PC-9 (cell line): ENCODE measurements around the gene APMAP. TPM values are rescaled to one million over a fixed set of nuclear protein-coding genes. Genes with fewer than 3 reads are reported as not detected.

ENCODE experiments used
- BruUV-seq: library from RNA; stranded (reverse); fragments of 400-500 nt; replicated peaks from 2 replicates; lab custom pipeline; 2021; lab: Mats Ljungman, UMichigan
- CTCF ChIA-PET: fragments of 300-600 bp; sonication (Branson Sonifier 250); formaldehyde crosslinking; loops from one replicate; lab custom pipeline; 2022; ENCODE audit warnings: antibody characterized with exemption; lab: Charles Lee
- POLR2A ChIA-PET: fragments of 300-600 bp; sonication (Branson Sonifier 250); formaldehyde crosslinking; loops from one replicate; lab custom pipeline; 2022; ENCODE audit warnings: antibody characterized with exemption; ENCODE audit not compliant: unreplicated experiment; lab: Charles Lee
- DNase-seq, 2 experiments: peaks; one replicate each; pipeline versions ENCODE4 v3.0.0 to v3.0.0-alpha.2; 2015 to 2022; ENCODE audit warnings: mixed read lengths in 1 of 2
- H2AFZ ChIP-seq: fragments of 200-600 bp; sonication (generic); 2 replicates; pipeline ENCODE4 v1.8.1; 2017; ENCODE audit warnings: antibody characterized with exemption
- H3F3A ChIP-seq: fragments of 200-600 bp; sonication (generic); 2 replicates; pipeline ENCODE4 v1.8.1; 2017; ENCODE audit warnings: antibody characterized with exemption, mild to moderate bottlenecking, low read depth; ENCODE audit not compliant: insufficient read depth
- H3K27ac ChIP-seq: fragments of 200-600 bp; sonication (generic); 2 replicates; pipeline ENCODE4 v1.6.1; 2016; ENCODE audit warnings: mixed run types
- H3K27me3 ChIP-seq: fragments of 200-600 bp; sonication (generic); 2 replicates; pipeline ENCODE4 v1.6.1; 2016; ENCODE audit warnings: low read depth, mixed run types; ENCODE audit not compliant: insufficient read depth
- H3K36me3 ChIP-seq: fragments of 200-600 bp; sonication (generic); 2 replicates; pipeline ENCODE4 v1.6.1; 2016; ENCODE audit warnings: low read depth, mixed run types
- H3K4me1 ChIP-seq: fragments of 200-600 bp; sonication (generic); replicated peaks from 2 replicates; pipeline ENCODE4 v1.6.1; 2016; ENCODE audit warnings: mixed run types; ENCODE audit not compliant: insufficient read depth
- H3K4me2 ChIP-seq: fragments of 200-600 bp; sonication (generic); 2 replicates; pipeline ENCODE4 v1.6.1; 2017; ENCODE audit warnings: mixed run types
- H3K4me3 ChIP-seq: fragments of 200-600 bp; sonication (generic); 2 replicates; pipeline ENCODE4 v1.6.1; 2016; ENCODE audit warnings: mixed run types
- H3K79me2 ChIP-seq: fragments of 200-600 bp; sonication (generic); 2 replicates; pipeline ENCODE4 v1.6.1; 2017; ENCODE audit warnings: low read depth, mixed run types
- H3K9me2 ChIP-seq: fragments of 200-600 bp; sonication (generic); 2 replicates; pipeline ENCODE4 v1.8.1; 2017; ENCODE audit warnings: mild to moderate bottlenecking; ENCODE audit not compliant: insufficient read depth
- H3K9me3 ChIP-seq: fragments of 200-600 bp; sonication (generic); 2 replicates; pipeline ENCODE4 v1.8.1; 2016; ENCODE audit warnings: low read depth; ENCODE audit not compliant: insufficient read depth
- H4K20me1 ChIP-seq: fragments of 200-600 bp; sonication (generic); 2 replicates; pipeline ENCODE4 v1.8.1; 2017; ENCODE audit not compliant: insufficient read depth
- CTCF ChIP-seq: fragments of 200-600 bp; sonication (generic); conservative IDR thresholded peaks from 2 replicates; pipeline ENCODE4 v1.6.1; 2017; ENCODE audit warnings: mixed run types, antibody characterized with exemption, mild to moderate bottlenecking, moderate library complexity
- EZH2 ChIP-seq: fragments of 200-600 bp; sonication (generic); IDR thresholded peaks from 2 replicates; pipeline ENCODE4 v1.8.0; 2017; ENCODE audit warnings: antibody characterized with exemption, low read depth
- intact Hi-C: fragments of 100-400 bp; cut with micrococcal nuclease; formaldehyde crosslinking; loops from one replicate; pipeline ENCODE4 v1.10.0; 2022; ENCODE audit not compliant: unreplicated experiment
- total RNA-seq: library from RNA; stranded (reverse); gene quantifications from 2 replicates; pipeline ENCODE4 v1.2.3, GENCODE V29; 2021

APMAP gene
- total RNA-seq, 1 experiment from 2014 or later = 103 TPM

- H3K27me3 ChIP-seq = no peaks in the 10 kb centered on the region
- no peak for DNase-seq
- H3K9me2 ChIP-seq = no peaks in the 10 kb centered on the region
- no peaks in the 10 kb centered on the region for H3K79me2 ChIP-seq
- H3K36me3 ChIP-seq = no peaks in the 10 kb centered on the region
- BruUV-seq = no TSS peak
- 0 out of 2 replicates have a peak, but pooled peaks cover 4% of the 10 kb centered on the region for H3F3A ChIP-seq
- CTCF ChIA-PET = interaction anchor here (0.5 kb wide), 1 partner anchor 11 kb away, joined by 3 read pairs; no protein-coding TSS in a partner anchor
- TF ChIP-seq EZH2 (no peak), CTCF (no peak)
- no peak overlapping the region for H2AFZ ChIP-seq
- no peaks in the 10 kb centered on the region for H3K9me3 ChIP-seq
- no peaks in the 10 kb centered on the region; the same call in 1 of the 2 replicates for H3K4me1 ChIP-seq
- POLR2A ChIA-PET = interaction anchor here (0.5 kb wide), 1 partner anchor 18 kb away, joined by 3 read pairs; no protein-coding TSS in a partner anchor
- H3K4me3 ChIP-seq = no peak overlapping the region
- intact Hi-C loops = no loop called here
- no peak overlapping the region for H3K4me2 ChIP-seq
- no peaks in the 10 kb centered on the region for H4K20me1 ChIP-seq
- H3K27ac ChIP-seq = no peak overlapping the region
Measured at GRCh38 chr20:25009218-25010145, 16.9 kb upstream of the APMAP start.

- no TSS peak for BruUV-seq
- H3F3A ChIP-seq = 0 out of 2 replicates have a peak, but pooled peaks cover 4% of the 10 kb centered on the region
- no peaks in the 10 kb centered on the region for H3K9me3 ChIP-seq
- no peaks in the 10 kb centered on the region for H3K9me2 ChIP-seq
- H2AFZ ChIP-seq = no peak overlapping the region
- TF ChIP-seq EZH2 (no peak), CTCF (no peak)
- no peak overlapping the region for H3K27ac ChIP-seq
- ChIA-PET POLR2A (no interaction called here), CTCF (interaction anchor here (0.5 kb wide), 1 partner anchor 12 kb away, joined by 3 read pairs; no protein-coding TSS in a partner anchor)
- no peaks in the 10 kb centered on the region; the same call in 1 of the 2 replicates for H3K4me1 ChIP-seq
- H3K4me3 ChIP-seq = no peak overlapping the region
- DNase-seq = no peak
- H3K27me3 ChIP-seq = no peaks in the 10 kb centered on the region
- H3K79me2 ChIP-seq = no peaks in the 10 kb centered on the region
- no peaks in the 10 kb centered on the region for H3K36me3 ChIP-seq
- no peaks in the 10 kb centered on the region for H4K20me1 ChIP-seq
- H3K4me2 ChIP-seq = no peak overlapping the region
- intact Hi-C loops = no loop called here
Measured at GRCh38 chr20:25008388-25009217, 16.1 kb upstream of the APMAP start.
